Inflammatory macrophage (primary cell): ENCODE results near the gene TMEM125.

Experiments
- DNase-seq, 2 donors: peaks; one replicate each; pipeline ENCODE4 v3.0.0-alpha.2; 2020 to 2022

The TMEM125 gene

DNA sequence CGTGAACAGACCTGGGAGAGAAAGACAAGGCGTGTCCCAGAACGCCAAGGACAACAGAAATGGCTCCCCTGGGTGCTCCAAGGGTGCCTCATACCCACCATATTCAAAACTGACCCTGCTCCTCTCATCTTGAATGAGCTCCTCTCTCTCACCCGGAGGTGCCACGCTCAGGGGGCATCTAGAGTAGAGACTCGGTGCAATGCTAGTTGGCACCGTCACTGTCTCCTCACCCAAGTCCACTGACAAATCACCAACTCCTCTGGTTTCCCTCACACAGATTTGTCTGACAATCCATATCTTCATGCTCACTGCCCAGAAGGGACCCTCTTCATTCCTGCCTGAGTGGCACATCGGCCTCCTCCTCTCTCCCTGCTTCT lies 5.0 kb downstream of the TMEM125 start:
- DNase-seq, result no peak

GRCh38 chr1:43275826-43276620 lies 6.2 kb downstream of the TMEM125 start:
- DNase-seq, result no peak

- no peak for DNase-seq
Observed at GRCh38 chr1:43276673-43277072, 6.9 kb downstream of the TMEM125 start.

- no peak for DNase-seq
Observed at GRCh38 chr1:43277116-43277876, 7.5 kb downstream of the TMEM125 start.

- no peak for DNase-seq
Observed at GRCh38 chr1:43279161-43279560, 9.4 kb downstream of the TMEM125 start.

GRCh38 chr1:43279666-43280065 lies 9.9 kb downstream of the TMEM125 start:
- DNase-seq, result no peak

DNA sequence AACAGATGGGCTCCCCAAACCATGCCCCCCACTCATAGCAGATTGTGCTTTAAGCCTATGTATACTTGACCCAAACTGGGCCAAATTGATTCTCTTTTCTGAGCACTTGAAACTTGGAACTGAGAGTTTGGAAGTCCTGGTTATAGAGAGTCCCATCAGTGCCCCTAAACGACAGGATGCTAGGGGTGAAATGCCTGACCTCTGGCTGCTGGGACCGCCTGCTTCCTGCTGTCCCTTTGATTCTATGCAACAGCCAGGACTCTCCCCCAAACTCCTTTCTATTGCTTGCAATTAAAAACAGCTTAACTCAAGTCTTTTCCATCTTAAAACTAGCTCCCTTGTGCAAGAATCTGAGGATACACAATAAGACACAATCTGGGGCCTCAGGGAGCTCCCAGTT lies 10.9 kb downstream of the TMEM125 start:
- no peak for DNase-seq

DNA sequence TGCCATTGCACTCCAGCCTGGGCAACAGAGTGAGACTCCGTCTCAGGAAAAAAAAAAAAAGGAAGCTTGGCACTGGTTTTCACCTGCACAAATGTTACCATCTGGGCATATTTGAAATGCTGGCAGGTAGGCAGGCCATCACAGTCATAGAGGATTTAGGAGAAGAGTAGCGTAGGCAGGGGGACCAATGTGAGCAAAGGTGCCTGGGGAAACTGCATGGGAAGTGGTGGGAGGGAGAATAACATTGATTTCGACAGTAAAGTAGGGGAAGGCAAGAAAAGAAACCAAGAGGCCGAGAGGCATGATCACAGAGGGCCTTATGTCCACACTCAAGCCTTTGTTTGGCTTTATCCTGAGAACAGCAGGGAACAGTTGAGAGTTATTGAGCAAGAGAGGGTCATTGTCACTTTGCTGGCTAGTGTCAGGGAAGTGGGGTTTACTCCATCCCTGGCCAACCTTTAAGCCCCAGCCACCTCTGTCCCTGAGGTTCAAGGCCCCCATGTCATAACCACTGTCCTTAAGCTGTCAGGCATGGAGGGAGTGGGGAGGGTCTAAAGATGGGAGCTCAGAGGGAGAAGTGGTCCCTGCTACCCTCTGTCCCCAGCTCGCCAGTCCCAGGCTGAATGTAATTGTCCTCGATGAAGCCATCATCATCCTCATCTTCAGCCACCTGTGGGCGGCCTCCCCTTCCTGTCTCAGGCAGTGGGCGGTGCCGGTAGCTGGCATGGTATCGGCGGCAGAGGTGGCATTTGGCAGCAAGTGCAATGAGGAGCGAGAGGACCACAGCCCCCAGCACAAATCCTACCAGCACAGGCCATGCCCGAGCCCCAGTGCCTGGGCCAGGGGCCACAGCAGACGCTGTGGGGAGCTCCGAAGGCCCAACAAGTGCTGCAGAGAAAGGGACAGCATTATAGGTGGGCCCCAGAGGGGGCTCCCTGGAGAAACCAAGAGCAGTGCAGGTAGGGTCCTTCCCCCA lies 12.7 kb downstream of the TMEM125 start:
- DNase-seq, result peak; percentile 7 to 34

GRCh38 chr1:43284065-43284464 lies 14.3 kb downstream of the TMEM125 start:
- DNase-seq, result no peak

DNA sequence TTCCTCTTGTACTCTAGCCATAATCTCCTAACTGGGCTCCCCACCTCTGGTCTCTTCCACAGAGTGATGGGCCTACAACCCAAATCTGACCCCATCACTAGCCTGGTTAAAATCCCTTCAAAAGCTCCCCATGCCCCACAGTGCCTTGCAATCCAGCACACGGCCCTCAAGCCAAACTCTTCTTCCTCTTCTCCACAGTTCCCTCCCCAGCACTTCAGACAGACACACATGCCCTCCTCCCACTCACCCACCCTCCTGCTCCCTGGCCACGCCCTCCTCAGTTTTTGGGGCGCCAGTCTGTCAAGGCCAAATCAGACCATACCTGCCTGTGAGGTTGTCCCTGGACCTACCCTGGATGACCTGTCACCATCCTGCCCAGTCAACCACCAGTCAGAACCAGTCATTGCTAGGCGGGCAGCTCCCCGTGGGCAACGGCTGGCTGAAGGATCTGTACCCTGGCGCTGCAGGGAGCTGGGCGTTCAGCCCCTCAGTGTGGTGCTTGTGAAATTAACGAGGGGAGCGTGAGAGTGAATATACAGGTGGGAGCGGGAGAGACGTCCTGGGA lies 14.8 kb downstream of the TMEM125 start:
- DNase-seq, result peak; percentile 19 to 58

DNA sequence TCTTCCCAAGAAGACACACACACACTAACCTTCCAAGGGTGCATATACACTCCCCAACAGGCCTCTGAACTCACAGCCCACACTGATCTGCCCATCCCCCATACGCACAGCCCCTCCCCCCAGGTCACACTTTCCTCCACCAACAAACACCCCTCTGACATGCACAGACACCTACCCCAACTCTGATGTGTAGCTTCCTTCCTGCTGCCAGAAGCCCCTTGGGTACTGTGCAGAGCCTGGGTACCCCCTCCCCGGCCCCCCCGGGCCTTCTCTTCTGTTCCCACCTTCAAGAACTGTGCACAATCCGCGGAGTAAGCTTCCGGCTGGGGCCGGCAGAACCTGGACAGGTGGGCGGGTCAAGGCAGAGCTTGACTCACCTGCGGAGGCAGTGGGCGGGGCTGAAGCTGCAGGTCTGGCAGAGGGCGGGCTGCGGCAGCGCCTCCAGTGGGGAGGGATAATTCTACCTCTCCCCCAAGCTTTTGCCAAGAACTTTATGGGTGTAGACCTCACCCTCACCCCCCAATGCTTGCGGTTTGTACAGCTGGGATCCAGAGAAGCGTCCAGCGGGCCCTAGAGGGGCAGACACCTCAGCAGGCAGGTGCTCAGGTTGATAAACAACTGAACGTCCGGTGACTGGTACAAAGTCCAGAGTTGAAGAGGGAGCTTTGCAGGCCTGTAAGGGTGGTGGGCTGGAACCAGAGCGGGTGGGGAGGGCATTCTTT lies 15.6 kb downstream of the TMEM125 start, which contains the start of gene C1orf210:
Gene C1orf210 (minus strand): TSS at position 313 of the 722 bp plus-strand sequence. CDS start 2,311 bp downstream, outside the sequence.
- DNase-seq, result no peak

DNA sequence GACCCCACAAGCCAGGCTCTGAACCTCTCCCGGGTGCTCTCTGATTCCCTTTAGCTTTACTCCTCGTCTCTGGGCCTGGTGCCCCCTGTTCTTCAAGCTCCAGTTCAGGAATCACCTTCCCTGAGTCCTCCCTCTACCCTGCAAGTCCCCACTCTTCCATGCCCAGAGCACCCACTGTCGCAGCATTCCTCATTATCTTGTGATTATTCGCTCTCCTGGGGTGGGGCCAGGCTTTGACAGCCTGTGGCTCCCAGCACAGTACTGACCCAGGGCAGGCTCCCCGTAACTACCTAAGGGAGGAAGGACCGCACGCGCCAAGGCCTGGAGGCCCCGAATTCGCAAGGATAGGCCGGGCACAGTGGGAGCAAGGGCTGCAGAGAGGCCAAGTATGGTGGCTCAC lies 16.3 kb downstream of the TMEM125 start:
- no peak for DNase-seq

DNA sequence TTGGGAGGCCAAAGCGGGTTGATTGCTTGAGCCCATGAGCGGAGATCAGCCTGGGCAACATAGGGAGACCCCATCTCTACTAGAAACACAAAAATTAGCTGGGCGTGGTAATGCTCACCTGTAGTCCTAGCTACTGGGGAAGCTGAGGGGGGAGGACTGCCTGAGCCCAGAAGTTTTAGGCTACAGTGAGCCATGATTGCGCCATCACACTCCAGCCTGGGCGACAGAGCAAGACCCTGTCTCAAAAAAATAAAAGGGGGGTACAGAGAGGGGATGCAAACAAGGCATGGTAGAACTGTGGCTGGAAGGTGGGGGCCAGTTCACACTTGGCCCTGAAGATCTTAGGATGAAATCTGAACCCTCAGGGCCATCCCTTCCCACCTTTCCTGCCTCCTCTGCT lies 16.8 kb downstream of the TMEM125 start:
- no peak for DNase-seq

DNA sequence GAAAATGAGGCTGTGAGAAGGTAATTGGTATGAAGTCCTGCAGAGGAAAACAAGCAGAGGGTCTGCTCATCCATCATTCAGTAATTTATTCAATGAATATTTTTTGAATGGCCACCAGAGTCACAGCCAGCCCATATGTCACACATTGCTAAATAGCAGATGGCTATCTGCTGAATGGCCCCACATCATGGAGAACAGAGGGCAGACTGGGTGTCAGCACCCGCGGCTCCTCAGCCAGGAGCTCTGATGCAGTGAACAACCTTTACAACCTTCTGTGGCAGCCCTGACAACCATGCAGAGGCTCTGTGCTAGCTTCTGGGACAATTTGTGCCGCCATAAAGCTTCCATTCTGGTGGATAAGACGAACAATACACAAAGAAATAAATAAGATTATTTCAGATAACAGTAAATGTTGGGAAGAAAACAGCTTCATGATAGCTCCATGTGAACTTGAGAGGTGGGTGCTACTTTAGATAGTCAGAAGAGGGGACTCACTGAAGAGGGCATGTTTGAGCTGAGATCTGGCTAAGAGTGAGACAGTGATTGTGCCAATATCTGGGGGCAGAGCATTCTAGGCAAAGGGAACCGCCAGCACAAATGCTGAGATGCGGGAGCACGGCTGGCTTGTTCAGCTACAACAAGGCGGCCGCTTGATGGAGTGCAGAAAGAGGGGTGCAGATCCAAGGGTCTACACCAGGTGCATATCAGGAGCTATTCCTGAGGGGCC lies 18.4 kb downstream of the TMEM125 start:
- no peak for DNase-seq

- no peak for DNase-seq
Observed at GRCh38 chr1:43288785-43289706, 19.3 kb downstream of the TMEM125 start.

DNA sequence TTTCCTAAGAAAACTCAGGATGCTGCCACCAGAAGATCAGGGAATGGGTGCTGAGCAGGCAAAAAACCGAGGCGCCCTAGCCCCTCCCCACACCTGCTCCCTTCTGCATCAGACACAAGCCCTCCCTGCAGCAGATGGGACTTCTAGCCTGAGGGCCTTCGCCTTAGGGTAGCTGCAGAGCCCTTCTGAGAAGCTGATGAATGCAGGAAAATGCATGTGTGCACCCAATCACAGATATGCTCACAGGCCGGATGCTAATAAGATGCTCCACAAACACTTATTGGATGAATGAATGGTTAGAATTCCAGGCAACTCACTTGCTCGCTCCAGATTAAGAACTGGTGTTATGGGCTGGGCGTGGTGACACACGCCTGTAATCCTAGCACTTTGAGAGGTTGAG lies 22.4 kb downstream of the TMEM125 start:
- no peak for DNase-seq

- no peak for DNase-seq
Observed at GRCh38 chr1:43292679-43293078, 22.9 kb downstream of the TMEM125 start.

DNA sequence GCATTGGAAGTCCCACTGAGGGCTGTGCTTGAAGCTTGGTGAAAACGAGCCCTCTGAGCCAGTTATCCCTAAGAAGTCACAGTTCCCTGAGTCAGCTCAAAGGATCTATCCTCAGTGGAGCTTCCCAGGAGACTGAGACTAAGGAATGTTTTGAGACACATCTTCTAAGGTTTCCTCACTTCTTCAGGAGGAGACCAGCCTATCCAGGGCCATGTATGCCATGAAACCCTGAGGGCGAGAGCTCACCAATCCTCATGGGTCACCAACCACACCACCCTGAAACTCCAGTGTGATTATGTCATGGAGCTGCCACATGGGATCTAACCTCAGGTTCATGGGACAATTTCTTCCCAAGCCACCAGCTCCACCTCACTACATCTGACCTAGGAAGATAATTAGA lies 23.4 kb downstream of the TMEM125 start:
- DNase-seq, result no peak

GRCh38 chr1:43293896-43294760 lies 24.3 kb downstream of the TMEM125 start:
- DNase-seq, result peak; percentile 36 to 62
